H1 (cell line): ENCODE results near the gene TM4SF20. TPM values are rescaled to one million over a fixed set of nuclear protein-coding genes. Genes with fewer than 3 reads are reported as not detected.

Source experiments
- BCL11A ChIP-seq, 2 experiments: IDR thresholded peaks; one replicate each; pipeline ENCODE4 v1.6.1; 2011; ENCODE audit warnings: low read depth in 2 of 2, low read length in 2 of 2, mild to moderate bottlenecking in 2 of 2
- BRCA1 ChIP-seq: IDR thresholded peaks from 2 replicates; pipeline ENCODE4 v1.6.1; 2012; ENCODE audit warnings: low read depth, low read length, improper control_type of control experiment
- CBX8 ChIP-seq: fragments of 300-800, 300-1000 bp; sonication (generic); IDR thresholded peaks from 2 replicates; pipeline ENCODE4 v1.7.1; 2016; ENCODE audit warnings: low read depth, low read length, borderline replicate concordance
- GABPA ChIP-seq: IDR thresholded peaks from 2 replicates; pipeline ENCODE4 v1.6.1; 2011; ENCODE audit warnings: mild to moderate bottlenecking, low read length, moderate library complexity, borderline replicate concordance; ENCODE audit not compliant: insufficient read depth
- JUN ChIP-seq: IDR thresholded peaks from 2 replicates; pipeline ENCODE4 v1.6.1; 2011; ENCODE audit warnings: low read depth, mild to moderate bottlenecking, improper control_type of control experiment, low read length
- PHF8 ChIP-seq: fragments of 200-600 bp; sonication (generic); conservative IDR thresholded peaks from 2 replicates; pipeline ENCODE4 v1.7.1; 2012; ENCODE audit warnings: low read depth, mild to moderate bottlenecking, inconsistent platforms, low read length, moderate library complexity
- TAF1 ChIP-seq: IDR thresholded peaks from 2 replicates; pipeline ENCODE4 v1.6.1; 2011; ENCODE audit warnings: mild to moderate bottlenecking, low read depth, low read length
- polyA plus RNA-seq, 7 experiments: library from polyadenylated mRNA; depleted of rRNA in 3 of 7; stranded (reverse) in 5 of 7; unstranded in 2 of 7; fragments of >200 nt in 5 of 7; fragments of 200-250 nt in 2 of 7; gene quantifications; 1 replicate in 5 of 7; 2 replicates in 1 of 7; 4 replicates in 1 of 7; pipeline versions ENCODE4 v1.2.1 to v1.2.3, GENCODE V29; 2011 to 2013; ENCODE audit warnings: missing spikeins in 2 of 7, mixed read lengths in 2 of 7
- total RNA-seq: library from RNA; stranded (reverse); fragmentation: NEBNext Ultra II Directional; extraction: Animal tissue kit (Norgen Biotek cat#: 25700); gene quantifications from 2 replicates; pipeline ENCODE4 v1.2.1, GENCODE V29; 2021

The TM4SF20 gene
- total and polyA plus RNA-seq, 2 of the 8 experiments (the other 6 are each of a cell fraction or from before 2014, with no cell fraction given): not detected

- TF ChIP-seq CBX8: no peak
- no peak for TF ChIP-seq PHF8
- TF ChIP-seq JUN: no peak
- no peak for TF ChIP-seq TAF1
- TF ChIP-seq BRCA1: no peak
- TF ChIP-seq BCL11A (IDR thresholded peaks at IDR 0.05; ENCODE audit: low read depth in 2 of 2, low read length in 2 of 2): no peak
- no peak for TF ChIP-seq GABPA
These were observed 54.5 kb downstream of the TM4SF20 start (continued) for GRCh38 chr2:227324642-227324994.
